ENCODE data around the gene AIF1.

DNA sequence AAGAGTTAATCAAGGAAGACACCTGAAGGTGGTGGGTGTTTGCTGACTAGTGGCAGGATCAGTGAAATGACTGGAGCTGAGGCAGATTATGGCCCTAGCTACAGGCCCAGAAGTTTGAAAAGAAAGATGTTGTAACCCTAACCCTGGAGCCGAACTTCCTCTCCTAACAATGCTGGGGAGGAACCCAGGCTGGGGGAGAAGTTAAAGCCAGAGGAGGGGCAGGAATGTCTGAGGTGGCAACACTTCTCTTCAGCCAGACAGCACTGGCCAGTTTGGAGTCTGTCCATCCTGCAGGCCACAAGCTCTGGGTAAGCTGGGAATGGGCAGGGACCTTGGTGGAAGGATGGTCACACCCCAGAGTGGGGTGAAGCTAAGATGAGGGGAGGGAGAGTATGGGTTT is 29.0 kb upstream of the AIF1 start, which contains the start of gene LST1:
- TF ChIP-seq CTCF (IDR thresholded peaks at IDR 0.05; ENCODE audit: low read length) (no peak), EZH2phosphoT487 (IDR thresholded peaks at IDR 0.05; ENCODE audit: low read length) (no peak), EZH2 (optimal IDR thresholded peaks at IDR 0.05; ENCODE audit: low read depth, low read length) (no peak)

Measured in MM.1S (cell line).